HG02884 (cell line): ENCODE results near the gene PLXDC1.
"Not testable (repeated sequence)": the region's sequence is repeated elsewhere in the genome, so short reads cannot be mapped to it uniquely, and the experiment has no call there.

ENCODE experiments used
- ATAC-seq: cut with Tn5 transposase; IDR thresholded peaks from one replicate; pipeline ENCODE4 v1.9.1; 2021; ENCODE audit warnings: mild to moderate bottlenecking, moderate library complexity; ENCODE audit not compliant: unreplicated experiment

Gene PLXDC1

DNA sequence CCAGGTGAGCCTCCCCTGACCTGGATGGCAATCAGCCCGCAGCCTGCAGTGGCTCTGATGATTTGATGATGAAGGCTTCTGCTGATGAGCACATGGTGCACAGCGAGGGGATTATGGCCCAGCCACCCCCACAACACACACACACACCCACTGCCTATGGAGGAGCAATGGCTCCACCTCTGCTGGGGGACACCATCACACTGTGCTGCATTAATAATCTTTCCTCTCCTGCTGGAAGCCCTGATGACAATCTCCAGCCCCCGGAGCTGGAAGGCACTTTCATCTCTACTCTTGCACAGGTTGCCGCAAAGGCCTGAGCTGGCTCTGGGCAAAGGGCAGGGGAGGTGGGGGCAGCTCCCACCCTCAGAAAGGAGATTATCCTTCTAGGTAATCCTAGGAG is 79.9 kb downstream of the PLXDC1 start:
- ATAC-seq: no peak

DNA sequence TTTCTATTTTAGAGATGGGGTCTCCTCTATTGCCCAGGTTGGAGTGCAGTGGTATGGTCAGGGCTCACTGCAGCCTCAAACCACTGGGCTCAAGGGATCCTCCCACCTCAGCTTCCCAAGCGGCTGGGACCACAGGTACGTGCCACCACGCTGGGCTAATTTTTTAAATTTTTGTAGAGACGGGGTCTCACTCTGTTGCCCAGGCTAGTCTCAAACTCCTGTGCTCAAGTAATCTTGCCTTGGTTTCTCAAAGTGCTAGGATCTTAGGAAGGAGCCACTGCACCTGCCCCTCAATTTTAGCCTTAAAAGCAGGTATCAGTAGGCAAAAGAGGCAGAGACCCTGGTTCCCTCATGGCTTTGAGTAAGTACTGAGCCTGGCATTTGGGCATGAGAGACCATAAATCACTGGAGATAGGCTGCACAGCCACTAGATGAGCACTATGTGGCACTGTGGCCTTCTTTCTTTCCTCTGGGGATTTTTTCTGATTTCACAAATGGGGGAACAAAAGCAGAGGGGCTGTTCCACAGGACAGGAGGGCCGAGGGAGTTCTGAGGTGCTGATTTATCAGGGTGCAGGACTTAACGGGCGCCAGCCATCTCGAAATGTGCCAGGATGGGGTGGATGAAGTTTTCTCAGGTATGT is 82.2 kb downstream of the PLXDC1 start:
- ATAC-seq: no peak

DNA sequence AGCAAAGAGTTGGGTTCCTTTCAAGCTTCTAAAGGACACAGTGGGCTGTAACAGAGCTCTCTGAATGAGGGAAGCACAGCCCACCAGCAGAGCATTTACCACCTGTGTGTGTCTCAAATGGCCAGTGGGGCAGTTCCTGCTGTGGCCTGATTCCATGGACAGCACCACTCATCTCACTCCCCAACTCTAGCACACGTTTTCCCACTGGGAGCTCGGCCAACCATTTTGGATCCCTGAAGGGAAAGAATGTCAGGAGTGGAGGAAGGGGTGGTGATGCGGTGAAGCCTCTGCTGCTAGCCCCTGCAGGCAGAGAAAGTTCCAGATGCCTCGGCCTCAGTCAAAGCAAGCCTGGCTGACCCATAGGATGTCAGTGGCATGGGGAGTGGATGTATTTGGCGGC is 86.6 kb downstream of the PLXDC1 start:
- ATAC-seq: no peak

DNA sequence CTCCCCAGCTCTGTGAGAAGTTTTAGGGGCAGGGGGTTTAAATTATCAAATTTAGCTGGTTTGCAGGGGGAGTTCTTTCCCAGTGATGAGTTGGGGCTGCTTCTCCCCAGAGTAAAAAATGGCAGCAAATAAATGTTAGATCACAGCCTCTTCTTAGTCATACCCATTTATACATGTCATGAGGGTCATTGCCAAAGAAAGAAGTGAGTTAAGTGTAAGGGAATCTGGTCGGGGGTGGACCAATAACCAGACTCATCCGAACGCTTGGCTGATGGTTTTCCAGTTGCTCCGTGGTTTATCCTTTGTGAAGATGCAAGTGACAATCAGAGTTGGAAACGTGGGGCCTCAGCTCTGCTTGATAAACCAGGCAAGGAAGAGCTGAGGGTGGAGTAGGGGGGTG is 87.1 kb downstream of the PLXDC1 start:
- no peak for ATAC-seq

DNA sequence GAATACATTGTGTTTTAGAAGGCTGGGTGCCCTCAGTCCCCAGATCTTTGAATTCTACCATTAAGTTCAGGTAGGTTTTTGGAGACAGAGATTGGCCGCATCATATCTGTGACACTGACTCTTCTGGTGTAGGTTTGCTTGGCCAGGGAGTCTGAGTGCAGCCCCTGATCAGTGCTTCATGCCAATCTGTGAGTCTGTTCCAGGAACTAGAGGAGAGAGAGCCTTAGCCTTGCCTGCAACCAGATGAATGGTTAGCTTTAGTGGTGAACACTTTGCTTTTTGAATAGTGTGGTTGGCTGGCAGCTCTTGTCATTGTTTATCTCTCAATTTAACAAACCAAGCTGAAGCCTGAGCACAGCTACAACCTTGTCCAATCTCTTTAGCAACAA is 87.8 kb downstream of the PLXDC1 start:
- ATAC-seq: no peak

DNA sequence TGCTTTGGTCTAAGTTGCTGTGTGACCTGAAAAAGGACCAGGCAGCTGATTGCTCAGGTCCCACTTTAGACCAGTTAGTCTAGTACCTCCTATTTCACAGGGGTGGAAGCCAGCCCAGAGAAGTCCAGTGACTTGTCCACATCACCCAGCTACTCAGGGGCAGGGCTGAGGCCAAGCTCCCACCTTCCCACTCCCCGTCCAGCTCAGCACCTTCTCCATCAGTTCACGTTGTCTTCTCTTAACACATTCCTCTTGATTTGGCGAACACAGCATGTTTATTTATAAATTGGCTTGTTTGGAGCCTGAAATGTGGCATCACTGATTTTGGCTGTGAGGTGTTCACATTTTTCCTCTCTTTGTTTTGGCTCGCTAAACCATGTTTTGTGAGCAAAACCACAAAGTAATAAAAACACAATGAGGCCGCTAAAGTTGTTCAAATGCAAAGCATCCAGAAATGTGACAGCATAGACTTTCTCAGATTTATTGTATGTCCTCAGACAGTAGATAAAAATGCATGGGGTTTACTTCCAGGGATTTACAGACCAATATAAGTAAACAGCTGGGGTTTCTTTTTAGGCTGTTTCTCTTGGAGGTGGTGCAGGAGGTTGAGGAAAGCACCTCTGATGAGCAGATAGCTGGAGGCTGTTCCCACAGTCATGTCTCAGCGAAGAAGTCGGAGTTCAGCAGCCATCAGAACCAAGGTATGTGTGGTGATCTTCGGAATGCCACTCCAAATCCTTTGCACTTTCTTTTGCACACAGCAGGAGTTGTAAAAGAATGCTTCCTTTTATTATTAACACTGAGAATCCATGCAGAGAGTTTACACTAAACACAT is 88.4 kb downstream of the PLXDC1 start:
- ATAC-seq: no peak

DNA sequence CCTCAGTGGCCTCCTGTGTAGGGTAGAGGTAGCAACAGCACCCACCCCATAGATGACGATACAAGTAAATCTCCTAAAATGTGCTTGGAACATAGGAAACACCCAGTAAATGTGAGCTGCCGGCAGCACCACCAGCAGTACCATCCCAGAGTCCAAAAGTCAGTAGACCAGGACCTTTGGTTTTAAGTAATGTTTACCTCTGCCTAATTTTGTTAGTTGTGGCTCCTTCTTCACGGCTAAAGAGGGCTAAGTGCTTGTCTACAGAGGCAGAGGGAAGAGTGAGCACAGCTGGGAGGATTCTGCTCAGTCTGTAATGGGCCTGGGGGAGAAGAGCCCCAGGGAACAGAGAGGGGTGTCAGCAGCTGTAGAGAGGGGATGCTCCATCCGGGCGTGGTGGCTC is 92.9 kb downstream of the PLXDC1 start:
- no peak for ATAC-seq

DNA sequence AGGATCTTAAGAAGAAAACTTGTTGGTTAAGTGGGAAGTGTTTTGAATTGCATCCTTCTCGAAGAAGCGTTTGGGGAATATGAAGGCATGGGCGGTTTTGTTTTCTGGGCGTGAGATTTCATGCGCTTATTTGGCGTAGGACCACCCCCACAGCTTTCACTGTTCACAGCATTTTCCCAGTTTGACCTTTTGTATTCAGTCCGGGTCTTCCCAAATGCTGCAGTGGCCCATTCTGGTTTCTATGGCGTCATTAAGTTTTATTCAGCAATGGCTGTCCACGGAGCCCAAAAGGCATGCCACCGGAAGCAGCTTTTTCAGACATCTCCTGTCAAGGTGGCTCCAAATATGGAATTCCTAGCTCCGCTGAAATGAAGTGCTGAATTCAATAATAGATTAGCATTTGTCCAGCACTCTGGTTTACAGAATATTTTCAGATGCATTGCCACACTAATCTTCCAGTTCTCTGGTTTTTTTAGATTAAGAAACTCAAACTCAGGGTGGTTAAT is 93.7 kb downstream of the PLXDC1 start:
- ATAC-seq: no peak

DNA sequence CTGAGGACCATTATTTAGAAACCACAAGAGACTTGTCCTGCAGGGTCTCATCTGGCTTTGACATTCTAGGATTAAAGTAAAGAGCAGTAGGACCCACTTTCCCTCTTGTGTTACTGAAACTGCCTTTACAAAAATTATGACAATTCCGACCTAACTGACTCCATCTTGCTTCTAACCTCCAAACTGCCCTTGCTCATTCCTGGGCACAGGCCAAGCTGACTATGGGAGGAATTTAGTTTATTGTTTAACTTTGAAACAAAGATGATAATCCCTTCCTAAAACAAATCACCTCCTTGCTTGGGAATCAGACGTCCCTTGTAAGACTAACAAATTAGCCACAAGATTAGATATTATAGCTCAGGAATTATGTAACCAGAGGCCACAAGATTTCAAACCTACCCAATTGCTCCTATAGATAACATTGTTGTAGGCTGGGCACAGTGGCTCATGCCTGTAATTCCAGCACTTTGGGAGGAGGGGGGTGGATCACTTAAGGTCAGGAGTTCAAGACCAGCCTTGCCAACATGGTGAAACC is 97.3 kb downstream of the PLXDC1 start:
- ATAC-seq: no peak

DNA sequence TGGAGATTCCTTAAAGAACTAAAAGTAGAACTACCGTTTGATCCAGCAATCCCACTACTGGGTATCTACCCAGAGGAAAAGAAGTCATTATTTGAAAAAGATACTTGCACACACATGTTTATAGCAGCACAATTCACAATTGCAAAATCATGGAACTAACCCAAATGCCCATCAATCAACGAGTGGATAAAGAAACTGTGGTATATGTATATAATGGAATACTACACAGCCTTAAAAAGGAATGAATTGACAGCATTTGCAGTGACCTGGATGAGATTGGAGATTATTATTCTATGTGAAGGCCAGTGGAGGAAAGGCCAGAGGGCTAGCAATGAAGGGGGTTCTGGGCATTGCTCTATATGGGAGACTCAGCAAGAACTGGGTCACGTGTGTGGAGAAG is 99.0 kb downstream of the PLXDC1 start:
- ATAC-seq: not testable (repeated sequence)

DNA sequence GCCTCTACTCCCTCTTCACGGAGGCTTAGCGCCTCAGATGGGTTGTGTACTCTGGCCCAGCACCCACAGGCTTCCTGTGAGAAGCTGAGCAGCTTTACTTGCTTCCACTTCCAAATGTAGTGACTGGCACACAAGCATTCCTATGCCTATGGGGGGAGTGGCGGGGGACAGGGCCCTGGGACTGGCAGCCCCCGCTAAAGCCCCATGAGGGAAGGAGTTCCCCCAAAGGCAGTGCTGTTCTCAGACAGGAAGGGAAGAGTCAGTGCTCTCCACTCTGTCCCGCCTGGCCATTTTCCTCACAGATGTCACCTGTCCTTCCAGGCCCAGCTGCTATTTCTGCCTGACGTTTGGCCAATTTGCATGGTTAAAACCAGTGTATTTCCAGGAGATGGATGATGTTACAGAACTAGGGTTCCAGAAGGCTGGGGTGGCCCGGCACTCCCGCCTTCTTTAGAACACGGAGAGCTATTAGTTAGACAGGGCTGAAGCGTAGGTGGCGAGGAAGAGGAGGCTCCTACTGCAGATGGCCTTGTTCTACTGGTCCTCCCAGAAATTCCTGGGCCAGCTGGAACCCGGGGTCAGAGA is 100.3 kb downstream of the PLXDC1 start:
- no peak for ATAC-seq

DNA sequence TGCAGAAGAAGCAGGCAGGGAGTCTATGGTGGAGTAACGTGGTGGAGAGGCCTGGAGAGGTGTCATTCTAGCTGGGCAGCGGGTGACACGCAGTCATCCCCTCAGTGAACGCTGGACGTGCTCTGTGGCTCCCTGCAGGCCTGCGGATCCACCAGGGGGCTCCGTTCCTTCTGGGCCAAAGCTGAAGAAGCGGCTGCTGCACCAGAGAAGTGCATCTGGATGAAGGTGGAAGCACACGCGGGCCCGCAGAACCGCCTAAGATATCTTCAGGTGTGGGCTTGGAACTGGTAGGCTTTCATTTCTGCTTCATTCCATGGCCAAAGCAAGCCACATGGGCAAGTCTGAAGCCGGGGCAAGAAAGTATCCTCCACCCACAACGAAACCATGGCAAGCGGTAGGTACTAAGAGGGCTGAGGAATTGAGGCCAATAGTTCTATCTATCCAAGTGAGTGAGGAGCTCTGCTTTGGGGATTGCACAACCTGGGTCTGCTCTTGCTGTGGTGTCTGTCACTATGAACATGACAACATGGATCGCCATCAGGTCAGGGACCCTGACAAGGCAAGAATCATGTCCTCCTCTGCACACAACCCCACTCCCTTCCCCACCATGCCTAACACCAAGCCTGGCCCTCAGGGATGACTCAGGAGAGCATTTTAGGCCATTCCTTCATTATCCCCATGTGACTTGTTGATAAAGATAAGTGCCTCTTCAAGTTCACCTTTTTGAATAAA is 105.3 kb downstream of the PLXDC1 start:
- ATAC-seq: no peak

DNA sequence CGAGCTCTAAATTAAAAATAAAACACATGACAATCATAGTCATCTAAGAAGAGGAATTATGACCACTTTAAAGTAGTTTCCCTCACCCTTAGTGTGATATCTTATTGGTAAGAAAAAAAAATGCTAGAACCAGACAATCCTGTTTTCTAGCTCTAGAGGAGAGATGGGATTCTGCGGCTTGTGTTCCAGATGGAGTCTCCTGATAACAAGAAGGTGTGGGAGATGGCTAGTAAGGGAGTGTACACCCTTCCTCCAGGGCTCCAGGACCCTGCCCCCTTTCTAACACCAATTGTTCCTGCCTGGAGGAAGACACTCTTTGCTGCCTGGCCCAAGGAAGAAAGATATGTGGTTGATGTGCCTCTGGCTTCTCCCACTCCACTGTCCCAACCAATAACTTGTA is 115.4 kb downstream of the PLXDC1 start:
- no peak for ATAC-seq

DNA sequence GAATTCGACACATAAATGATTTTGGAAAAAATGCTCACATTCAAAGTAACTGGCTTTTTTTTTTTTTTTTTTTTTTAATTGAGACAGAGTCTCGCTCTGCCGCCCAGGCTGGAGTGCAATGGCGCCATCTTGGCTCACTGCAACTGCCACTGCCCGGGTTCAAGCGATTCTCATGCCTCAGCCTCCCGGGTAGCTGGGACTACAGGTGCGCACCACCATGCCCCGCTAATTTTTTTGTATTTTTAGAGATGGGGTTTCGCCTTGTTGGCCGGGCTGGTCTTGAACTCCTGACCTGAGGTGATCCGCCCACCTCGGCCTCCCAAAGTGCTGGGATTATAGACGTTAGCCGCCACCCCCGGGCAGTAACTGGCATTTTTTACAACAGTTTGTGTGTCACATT is 115.9 kb downstream of the PLXDC1 start:
- not testable (repeated sequence) for ATAC-seq

DNA sequence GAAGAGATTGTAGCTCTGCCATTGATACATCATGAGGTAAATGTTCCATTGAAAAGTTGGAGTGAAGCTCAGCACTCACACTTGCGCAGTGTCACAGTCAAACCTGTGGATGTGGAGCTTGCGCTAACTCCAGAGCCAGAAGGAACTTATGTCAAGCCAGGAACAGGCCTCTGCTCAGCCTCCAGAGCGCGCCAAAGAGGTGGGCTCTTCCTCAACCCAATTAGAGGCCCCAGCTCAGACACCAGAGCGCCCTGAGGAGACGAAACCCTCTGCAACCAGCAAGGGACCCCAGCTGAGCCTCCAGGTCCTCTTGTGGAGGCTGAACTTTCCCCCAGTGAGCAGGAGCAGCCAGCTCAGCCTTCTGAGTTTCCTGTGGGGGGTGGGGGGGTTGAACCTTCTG is 122.7 kb downstream of the PLXDC1 start:
- ATAC-seq: no peak

DNA sequence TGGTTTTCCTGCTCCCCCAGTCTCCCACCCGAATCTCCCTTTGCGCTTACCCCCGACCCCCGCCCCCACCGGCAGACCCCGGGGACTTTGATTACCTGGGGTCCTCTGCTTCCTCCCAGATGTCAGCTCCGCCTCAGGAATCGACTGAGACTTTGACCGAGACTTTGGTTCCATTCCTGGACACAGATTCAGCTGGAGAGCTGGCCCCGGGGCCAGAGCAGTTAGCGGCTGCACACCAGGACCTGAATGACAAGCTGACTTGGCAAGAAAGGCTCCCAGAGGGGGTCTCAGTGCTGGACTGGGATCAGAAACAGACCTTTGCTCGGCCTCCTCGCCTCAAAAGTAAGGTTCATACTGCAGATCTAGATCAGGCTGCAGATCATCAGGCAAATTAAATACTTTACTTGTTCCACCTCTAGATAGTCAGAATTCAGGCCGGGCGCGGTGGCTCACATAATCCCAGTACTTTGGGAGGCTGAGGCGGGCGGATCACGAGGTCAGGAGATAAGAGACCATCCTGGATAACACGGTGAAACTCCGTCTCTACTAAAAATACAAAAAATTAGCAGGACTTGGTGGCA is 123.9 kb downstream of the PLXDC1 start:
- ATAC-seq: no peak

DNA sequence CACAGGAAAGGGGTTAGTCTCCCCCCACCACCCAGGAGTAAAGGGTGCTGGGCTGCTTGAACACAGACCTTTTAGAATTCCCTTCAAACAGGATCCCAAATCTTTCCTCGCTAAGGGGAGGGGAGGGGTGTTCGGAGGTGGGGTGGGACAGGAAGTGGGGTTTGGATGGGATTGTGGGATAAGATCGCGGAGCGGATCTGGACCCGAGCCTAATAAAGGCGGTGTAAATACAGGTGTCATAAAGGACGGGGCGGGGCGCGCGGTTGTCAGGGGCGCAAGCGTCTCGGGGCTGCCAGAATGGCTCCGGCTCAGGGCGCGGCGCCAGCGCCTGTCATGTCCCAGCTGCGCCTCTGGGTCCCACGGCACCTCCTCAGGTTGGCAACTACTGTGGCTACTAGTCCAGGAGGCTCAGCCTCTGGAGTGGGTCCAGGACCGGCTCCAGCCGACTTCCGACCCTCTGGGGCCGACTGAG is 124.4 kb downstream of the PLXDC1 start:
- ATAC-seq: no peak

DNA sequence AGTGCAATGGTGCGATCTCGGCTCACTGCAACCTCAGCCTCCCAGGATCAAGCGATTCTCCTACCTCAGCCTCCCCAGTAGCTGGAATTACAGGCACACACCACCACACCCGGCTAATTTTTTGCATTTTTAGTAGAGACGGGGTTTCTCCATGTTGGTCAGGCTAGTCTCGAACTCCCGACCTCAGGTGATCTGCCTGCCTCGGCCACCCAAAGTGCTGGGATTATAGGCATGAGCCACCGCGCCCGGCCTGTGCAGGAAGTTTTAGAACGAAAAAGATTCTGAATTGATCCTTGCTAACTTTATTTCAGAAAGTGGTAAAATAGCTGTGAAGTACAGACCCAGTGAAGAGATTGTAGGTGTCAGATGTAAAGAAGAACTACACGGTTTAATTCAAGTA is 125.1 kb downstream of the PLXDC1 start:
- ATAC-seq: not testable (repeated sequence)

DNA sequence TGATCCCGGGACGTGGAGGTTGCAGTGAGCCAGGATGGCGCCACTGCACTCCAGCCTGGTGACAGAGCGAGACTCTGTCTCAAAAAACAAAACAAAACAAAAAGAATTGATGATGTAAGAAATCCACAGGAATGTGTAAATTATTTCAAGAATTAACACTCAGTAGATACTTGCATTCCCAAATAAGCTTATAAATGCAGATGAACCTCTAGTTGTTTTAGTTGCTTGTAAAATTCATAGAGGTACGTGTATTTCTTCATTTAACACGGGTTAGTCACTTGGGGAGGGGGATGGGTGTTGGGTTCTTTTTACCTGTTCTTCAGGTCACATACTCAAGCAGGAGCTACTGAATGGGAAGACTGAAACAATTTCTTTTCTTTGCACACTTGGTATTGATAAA is 128.5 kb downstream of the PLXDC1 start:
- ATAC-seq: no peak

DNA sequence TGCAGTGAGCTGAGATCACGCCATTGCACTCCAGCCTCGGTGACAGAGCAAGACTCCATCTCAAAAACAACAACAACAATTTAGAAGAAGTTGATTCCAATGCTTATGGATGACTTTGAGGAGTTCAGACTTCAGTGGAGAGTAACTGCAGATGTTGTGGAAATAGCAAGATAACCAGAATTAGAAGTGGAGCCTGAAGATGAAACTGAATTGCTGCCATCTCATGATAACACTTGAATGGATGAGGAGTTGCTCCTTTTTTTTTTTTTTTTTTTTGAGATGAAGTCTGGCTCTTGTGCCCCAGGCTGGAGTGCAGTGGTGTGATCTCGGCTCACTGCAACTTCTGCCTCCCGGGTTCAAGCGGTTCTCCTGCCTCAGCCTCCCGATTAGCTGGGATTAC is 131.4 kb downstream of the PLXDC1 start:
- not testable (repeated sequence) for ATAC-seq
